IPS-18a (cell line): ENCODE measurements around the gene LMO3.

Experiments
- H3K27ac ChIP-seq: one replicate; pipeline ENCODE4 v1.5.1; 2013; ENCODE audit warnings: low read length
- H3K27me3 ChIP-seq: one replicate; pipeline ENCODE4 v1.6.1; 2013; ENCODE audit warnings: mild to moderate bottlenecking, low read length; ENCODE audit not compliant: control insufficient read depth, insufficient read depth
- H3K36me3 ChIP-seq: one replicate; pipeline ENCODE4 v1.6.1; 2013; ENCODE audit warnings: low read depth, low read length; ENCODE audit not compliant: control insufficient read depth
- H3K4me1 ChIP-seq: one replicate; pipeline ENCODE4 v1.6.1; 2013; ENCODE audit warnings: low read depth, low read length; ENCODE audit not compliant: control insufficient read depth
- H3K4me3 ChIP-seq: one replicate; pipeline ENCODE4 v1.5.1; 2013; ENCODE audit warnings: low read length
- H3K9ac ChIP-seq: one replicate; pipeline ENCODE4 v1.6.1; 2013; ENCODE audit warnings: mild to moderate bottlenecking, low read length, moderate library complexity
- H3K9me3 ChIP-seq: one replicate; pipeline ENCODE4 v1.6.1; 2013; ENCODE audit warnings: low read depth, low read length; ENCODE audit not compliant: control insufficient read depth

LMO3 gene

DNA sequence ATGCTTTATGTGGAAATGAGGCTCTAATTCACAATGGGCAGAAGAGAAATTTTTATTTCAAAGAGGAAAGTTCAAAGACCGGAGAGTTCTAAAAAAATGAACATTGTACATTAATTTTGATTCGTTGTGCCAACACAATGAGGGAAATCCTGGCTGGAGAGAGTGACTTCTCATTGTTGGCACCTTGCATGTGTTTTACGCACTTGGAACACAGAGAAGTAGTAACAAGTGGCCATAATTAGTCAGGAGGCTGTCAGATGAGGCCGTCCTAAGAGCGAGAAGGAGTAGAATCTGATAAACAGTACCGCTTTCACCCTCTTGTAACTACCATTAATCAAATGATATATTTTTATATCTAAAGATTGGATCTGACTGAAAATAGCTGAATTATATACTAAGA, 6.9 kb downstream of the LMO3 start:
- no peaks in the 10 kb centered on the region for H3K9me3 ChIP-seq
- no peak overlapping the region for H3K27ac ChIP-seq
- peaks cover 14% of the 10 kb centered on the region for H3K4me1 ChIP-seq
- H3K27me3 ChIP-seq = peaks cover 5% of the 10 kb centered on the region
- no peaks in the 10 kb centered on the region for H3K36me3 ChIP-seq
- H3K9ac ChIP-seq = no peak overlapping the region
- no peak overlapping the region for H3K4me3 ChIP-seq

GRCh38 chr12:16594797-16595196, 11.2 kb downstream of the LMO3 start:
- Histone ChIP-seq H3K4me1 (peaks cover 9% of the 10 kb centered on the region), H3K9me3 (no peaks in the 10 kb centered on the region), H3K4me3 (no peak overlapping the region), H3K27ac (no peak overlapping the region), H3K36me3 (no peaks in the 10 kb centered on the region), H3K27me3 (no peaks in the 10 kb centered on the region), H3K9ac (no peak overlapping the region)

GRCh38 chr12:16593546-16593945, 12.4 kb downstream of the LMO3 start:
- peaks cover 8% of the 10 kb centered on the region for H3K4me1 ChIP-seq
- H3K27me3 ChIP-seq = no peaks in the 10 kb centered on the region
- H3K4me3 ChIP-seq = no peak overlapping the region
- no peaks in the 10 kb centered on the region for H3K9me3 ChIP-seq
- H3K36me3 ChIP-seq = no peaks in the 10 kb centered on the region
- H3K27ac ChIP-seq = no peak overlapping the region
- H3K9ac ChIP-seq = no peak overlapping the region

- Histone ChIP-seq H3K9ac (no peak overlapping the region), H3K4me1 (no peaks in the 10 kb centered on the region), H3K4me3 (no peak overlapping the region), H3K27ac (no peak overlapping the region), H3K36me3 (no peaks in the 10 kb centered on the region), H3K27me3 (no peaks in the 10 kb centered on the region), H3K9me3 (no peaks in the 10 kb centered on the region)
These were observed 15.3 kb downstream of the LMO3 start for GRCh38 chr12:16590645-16591044.

- no peaks in the 10 kb centered on the region for H3K27me3 ChIP-seq
- no peak overlapping the region for H3K27ac ChIP-seq
- no peaks in the 10 kb centered on the region for H3K36me3 ChIP-seq
These were observed 17.1 kb downstream of the LMO3 start for GRCh38 chr12:16588812-16589211.

GRCh38 chr12:16587514-16587913, 18.4 kb downstream of the LMO3 start:
- no peak overlapping the region for H3K9ac ChIP-seq
- no peak overlapping the region for H3K27ac ChIP-seq

More at GRCh38 chr12:16588812-16589211, 17.1 kb downstream of the LMO3 start:
- no peak overlapping the region for H3K4me3 ChIP-seq
- H3K9ac ChIP-seq = no peak overlapping the region
- H3K9me3 ChIP-seq = no peaks in the 10 kb centered on the region
- H3K4me1 ChIP-seq = no peaks in the 10 kb centered on the region

GRCh38 chr12:16587110-16587453, 18.9 kb downstream of the LMO3 start:
- Histone ChIP-seq H3K9me3 (no peaks in the 10 kb centered on the region), H3K4me1 (no peaks in the 10 kb centered on the region), H3K9ac (no peak overlapping the region), H3K4me3 (no peak overlapping the region), H3K36me3 (no peaks in the 10 kb centered on the region), H3K27ac (no peak overlapping the region), H3K27me3 (no peaks in the 10 kb centered on the region)

More at GRCh38 chr12:16587514-16587913, 18.4 kb downstream of the LMO3 start:
- Histone ChIP-seq H3K4me3 (no peak overlapping the region), H3K9me3 (no peaks in the 10 kb centered on the region), H3K4me1 (no peaks in the 10 kb centered on the region), H3K27me3 (no peaks in the 10 kb centered on the region), H3K36me3 (no peaks in the 10 kb centered on the region)

GRCh38 chr12:16586350-16587109, 19.4 kb downstream of the LMO3 start:
- H3K4me1 ChIP-seq = no peaks in the 10 kb centered on the region
- no peak overlapping the region for H3K9ac ChIP-seq
- H3K9me3 ChIP-seq = no peaks in the 10 kb centered on the region
- no peaks in the 10 kb centered on the region for H3K27me3 ChIP-seq
- no peak overlapping the region for H3K4me3 ChIP-seq
- no peak overlapping the region for H3K27ac ChIP-seq
- no peaks in the 10 kb centered on the region for H3K36me3 ChIP-seq

DNA sequence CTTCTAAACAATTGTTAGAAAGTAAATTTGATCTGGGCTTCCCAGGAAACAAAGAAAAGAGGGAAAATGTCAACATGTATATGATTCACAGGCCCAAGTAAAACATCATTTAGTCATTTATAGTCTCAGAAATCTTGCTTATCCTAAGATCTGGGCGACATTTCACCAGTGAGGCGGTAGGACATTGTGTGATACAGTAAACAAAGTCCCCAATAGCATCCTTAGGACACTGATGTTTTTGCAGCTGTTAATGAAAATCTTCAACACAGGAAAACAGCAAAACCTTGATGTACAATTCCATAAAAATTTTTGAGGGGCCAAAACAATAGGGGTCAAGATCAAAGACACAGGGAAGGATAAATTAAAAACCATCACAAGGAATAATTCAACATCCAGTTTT, 20.2 kb downstream of the LMO3 start:
- no peaks in the 10 kb centered on the region for H3K9me3 ChIP-seq
- H3K4me3 ChIP-seq = no peak overlapping the region
- no peaks in the 10 kb centered on the region for H3K4me1 ChIP-seq
- H3K36me3 ChIP-seq = no peaks in the 10 kb centered on the region
- H3K27me3 ChIP-seq = no peaks in the 10 kb centered on the region
- H3K9ac ChIP-seq = no peak overlapping the region
- no peak overlapping the region for H3K27ac ChIP-seq

DNA sequence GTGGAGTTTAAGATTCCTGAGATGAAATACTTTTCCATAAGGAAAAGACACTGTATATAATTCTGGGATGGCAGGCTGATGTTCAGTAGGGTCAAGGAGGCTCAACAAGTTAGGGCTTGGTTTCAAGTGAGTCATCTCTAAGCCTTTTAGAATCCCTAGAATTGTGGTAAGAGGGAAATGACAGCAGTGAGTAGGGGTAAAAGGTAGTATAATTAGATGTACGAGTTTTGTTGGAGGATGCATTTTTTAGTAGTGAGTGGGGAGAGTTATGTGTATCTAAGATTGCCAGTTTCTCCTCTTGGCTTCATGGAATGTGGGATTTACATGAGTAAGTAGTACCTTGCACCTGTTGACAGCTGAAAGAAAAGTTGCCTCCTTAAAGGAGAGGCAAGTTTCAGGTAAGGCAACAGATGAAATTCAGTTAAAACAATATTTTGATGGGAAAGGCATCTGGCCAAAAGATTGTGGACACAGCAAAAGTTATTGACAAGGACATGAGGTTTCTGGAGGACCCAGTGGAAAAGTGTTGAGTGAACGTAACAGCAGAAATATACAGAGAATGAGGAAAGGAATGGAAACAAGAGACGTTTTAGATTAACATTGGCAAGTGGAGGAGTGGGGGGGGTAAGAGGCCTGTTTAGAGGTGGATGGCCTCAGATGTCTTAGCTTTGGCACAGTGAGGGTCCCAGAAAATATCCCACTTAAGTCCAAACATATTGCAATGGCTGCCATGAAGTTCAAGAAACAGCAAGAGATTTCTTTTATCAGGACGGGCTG, 21.8 kb downstream of the LMO3 start:
- H3K4me1 ChIP-seq = no peaks in the 10 kb centered on the region

GRCh38 chr12:16581416-16581815, 24.5 kb downstream of the LMO3 start:
- Histone ChIP-seq H3K36me3 (no peaks in the 10 kb centered on the region), H3K4me1 (no peaks in the 10 kb centered on the region), H3K27ac (no peak overlapping the region), H3K9me3 (no peaks in the 10 kb centered on the region), H3K27me3 (no peaks in the 10 kb centered on the region), H3K4me3 (no peak overlapping the region), H3K9ac (no peak overlapping the region)

More for the DNA sequence above, 21.8 kb downstream of the LMO3 start:
- Histone ChIP-seq H3K27me3 (no peaks in the 10 kb centered on the region), H3K4me3 (no peak overlapping the region), H3K36me3 (no peaks in the 10 kb centered on the region), H3K27ac (no peak overlapping the region), H3K9ac (no peak overlapping the region), H3K9me3 (no peaks in the 10 kb centered on the region)

DNA sequence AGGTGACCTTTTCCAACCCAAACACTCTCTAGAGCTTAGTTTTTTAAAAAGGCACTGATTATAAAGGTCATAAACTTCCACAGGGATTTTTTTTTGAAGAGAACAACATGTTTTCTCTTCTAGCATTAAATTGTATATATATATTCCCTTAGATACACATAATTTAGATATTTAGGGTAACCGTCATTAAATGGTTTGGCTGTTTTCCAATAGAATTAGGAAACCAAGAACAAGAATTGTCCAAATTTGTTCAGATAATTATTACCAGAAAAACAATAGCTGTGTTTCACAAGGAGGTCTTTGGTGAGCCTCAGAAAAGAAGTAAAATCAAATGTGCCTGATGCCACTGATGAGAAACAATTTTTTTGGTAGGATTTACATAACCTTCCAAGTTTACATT, 26.9 kb downstream of the LMO3 start:
- H3K4me3 ChIP-seq = no peak overlapping the region
- H3K4me1 ChIP-seq = peaks cover under 1% of the 10 kb centered on the region
- no peak overlapping the region for H3K27ac ChIP-seq
- H3K27me3 ChIP-seq = no peaks in the 10 kb centered on the region
- H3K36me3 ChIP-seq = no peaks in the 10 kb centered on the region
- H3K9me3 ChIP-seq = no peaks in the 10 kb centered on the region
- H3K9ac ChIP-seq = no peak overlapping the region
